GM12891 (cell line): Measurements from ENCODE around the gene MYL7.
"Not testable (repeated sequence)": the region's sequence is repeated elsewhere in the genome, so short reads cannot be mapped to it uniquely, and the experiment has no call there.

ENCODE experiments used
- POLR2AphosphoS5 ChIP-seq: IDR thresholded peaks from 2 replicates; pipeline ENCODE4 v1.6.1; 2011; ENCODE audit warnings: low read depth, low read length, control low read depth
- SPI1 ChIP-seq: IDR thresholded peaks from 2 replicates; pipeline ENCODE4 v1.6.1; 2011; ENCODE audit warnings: low read depth, low read length, control low read depth

DNA sequence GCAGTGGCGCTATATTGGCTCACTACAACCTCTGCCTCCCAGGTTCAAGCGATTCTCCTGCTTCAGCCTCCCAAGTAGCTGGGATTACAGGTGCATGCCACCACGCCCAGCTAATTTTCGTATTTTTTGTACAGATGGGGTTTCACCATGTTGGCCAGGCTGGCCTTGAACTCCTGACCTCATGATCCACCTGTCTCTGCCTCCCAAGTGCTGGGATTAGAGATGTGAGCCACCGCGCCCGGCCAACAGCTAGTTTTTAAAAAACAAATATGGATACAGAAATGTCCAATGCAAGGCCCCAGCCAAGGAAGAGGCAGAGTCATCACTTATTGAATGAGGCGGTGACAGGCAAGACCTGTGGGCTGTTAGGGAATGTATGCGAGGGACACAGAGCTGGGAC lies 30.8 kb upstream of the MYL7 start:
- not testable (repeated sequence) for TF ChIP-seq POLR2AphosphoS5, SPI1
